ENCODE data around the gene TMEM61.

Gene TMEM61

GRCh38 chr1:54975356-54976108 lies 4.9 kb upstream of the TMEM61 start:
- TF ChIP-seq, protein P1, sequence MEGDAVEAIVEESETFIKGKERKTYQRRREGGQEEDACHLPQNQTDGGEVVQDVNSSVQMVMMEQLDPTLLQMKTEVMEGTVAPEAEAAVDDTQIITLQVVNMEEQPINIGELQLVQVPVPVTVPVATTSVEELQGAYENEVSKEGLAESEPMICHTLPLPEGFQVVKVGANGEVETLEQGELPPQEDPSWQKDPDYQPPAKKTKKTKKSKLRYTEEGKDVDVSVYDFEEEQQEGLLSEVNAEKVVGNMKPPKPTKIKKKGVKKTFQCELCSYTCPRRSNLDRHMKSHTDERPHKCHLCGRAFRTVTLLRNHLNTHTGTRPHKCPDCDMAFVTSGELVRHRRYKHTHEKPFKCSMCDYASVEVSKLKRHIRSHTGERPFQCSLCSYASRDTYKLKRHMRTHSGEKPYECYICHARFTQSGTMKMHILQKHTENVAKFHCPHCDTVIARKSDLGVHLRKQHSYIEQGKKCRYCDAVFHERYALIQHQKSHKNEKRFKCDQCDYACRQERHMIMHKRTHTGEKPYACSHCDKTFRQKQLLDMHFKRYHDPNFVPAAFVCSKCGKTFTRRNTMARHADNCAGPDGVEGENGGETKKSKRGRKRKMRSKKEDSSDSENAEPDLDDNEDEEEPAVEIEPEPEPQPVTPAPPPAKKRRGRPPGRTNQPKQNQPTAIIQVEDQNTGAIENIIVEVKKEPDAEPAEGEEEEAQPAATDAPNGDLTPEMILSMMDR (IDR thresholded peaks at IDR 0.05; ENCODE audit: control extremely low read depth, extremely low read depth, low read depth, missing control alignments): no peak
- POLR2A ChIA-PET: no interaction called here
- CTCF ChIA-PET: interaction anchor here (0.6 to 3.5 kb wide), 2 partner anchors 19 to 22 kb away, joined by 3 to 25 read pairs; partner anchors contain the start of gene BSND
- peak; percentile 2 for DNase-seq (ENCODE audit: extremely low spot score)

DNA sequence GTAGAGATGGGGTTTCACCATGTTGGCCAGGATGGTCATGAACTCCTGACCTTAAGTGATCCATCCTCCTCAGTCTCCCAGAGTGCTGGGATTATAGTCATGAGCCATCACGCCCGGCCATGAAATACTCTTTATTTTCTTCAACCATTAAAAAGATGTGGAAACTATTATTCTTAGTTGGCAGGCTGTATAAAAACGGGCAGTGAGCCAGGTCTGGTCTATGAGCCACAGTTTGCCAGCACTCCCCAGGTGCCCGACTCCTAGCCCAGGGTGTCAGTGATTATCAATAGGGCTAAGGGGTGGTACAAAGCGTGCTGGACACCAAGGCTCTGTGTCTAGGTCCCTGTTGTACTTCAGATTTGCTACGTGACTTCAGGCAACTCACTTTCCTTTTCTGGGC lies 3.7 kb upstream of the TMEM61 start:
- DNase-seq (ENCODE audit: extremely low spot score): no peak
- ChIA-PET POLR2A (no interaction called here), CTCF (interaction anchor here (1.5 to 3.5 kb wide), 3 partner anchors 21 to 45 kb away, joined by 4 to 26 read pairs (median 25); partner anchors contain the start of gene BSND)
- TF ChIP-seq, protein P1 (IDR thresholded peaks at IDR 0.05; ENCODE audit: control extremely low read depth, extremely low read depth, low read depth, missing control alignments): no peak

DNA sequence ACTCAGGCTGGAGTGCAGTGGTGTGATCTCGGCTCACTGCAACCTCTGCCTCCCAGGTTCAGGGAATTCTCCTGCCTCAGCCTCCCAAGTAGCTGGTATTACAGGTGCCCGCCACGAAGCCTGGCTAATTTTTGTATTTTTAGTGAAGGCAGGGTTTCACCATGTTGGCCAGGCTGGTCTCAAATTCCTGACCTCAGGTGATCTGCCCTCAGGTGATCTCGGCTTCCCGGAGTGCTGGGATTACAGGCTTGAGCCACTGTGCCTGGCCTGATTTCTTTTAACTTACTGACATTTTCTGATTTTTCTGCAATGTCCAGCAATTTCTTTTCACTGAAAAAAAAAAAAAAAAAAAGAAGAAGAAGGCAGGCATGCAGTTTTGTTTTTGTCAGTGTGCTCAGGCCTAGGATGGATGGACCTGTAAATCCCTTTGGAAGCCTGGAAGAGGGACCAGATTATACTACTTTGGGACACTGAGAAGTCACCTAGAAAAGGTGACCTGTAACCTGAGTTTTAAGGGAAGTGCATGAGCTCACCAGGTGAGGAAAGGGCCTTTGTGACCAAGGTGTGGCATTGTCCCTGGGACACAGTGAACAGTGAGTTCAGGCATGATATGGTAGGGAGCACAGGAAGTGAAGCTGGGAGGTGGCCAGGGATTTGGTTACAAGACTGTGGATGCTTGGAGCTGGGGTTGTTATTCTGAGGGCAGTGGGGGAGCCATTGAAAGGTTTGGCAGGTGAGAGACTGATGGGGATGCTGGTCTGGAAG lies 2.7 kb upstream of the TMEM61 start:
- CTCF ChIA-PET: interaction anchor here (0.7 to 3.5 kb wide), 7 partner anchors 10 to 44 kb away, joined by 3 to 26 read pairs (median 6); partner anchors contain the start of gene BSND
- DNase-seq (ENCODE audit: extremely low spot score): no peak
- POLR2A ChIA-PET: no interaction called here
- TF ChIP-seq, protein P1 (IDR thresholded peaks at IDR 0.05; ENCODE audit: control extremely low read depth, extremely low read depth, low read depth, missing control alignments): no peak

GRCh38 chr1:54978528-54979326 lies 1.7 kb upstream of the TMEM61 start:
- ChIA-PET POLR2A (no interaction called here), CTCF (interaction anchor here (1.2 to 3.5 kb wide), 5 partner anchors 9 to 43 kb away, joined by 6 to 26 read pairs (median 14); partner anchors contain the start of gene BSND)
- peak; percentile 1 for DNase-seq (ENCODE audit: extremely low spot score)
- TF ChIP-seq, protein P1 (IDR thresholded peaks at IDR 0.05; ENCODE audit: control extremely low read depth, extremely low read depth, low read depth, missing control alignments): no peak

DNA sequence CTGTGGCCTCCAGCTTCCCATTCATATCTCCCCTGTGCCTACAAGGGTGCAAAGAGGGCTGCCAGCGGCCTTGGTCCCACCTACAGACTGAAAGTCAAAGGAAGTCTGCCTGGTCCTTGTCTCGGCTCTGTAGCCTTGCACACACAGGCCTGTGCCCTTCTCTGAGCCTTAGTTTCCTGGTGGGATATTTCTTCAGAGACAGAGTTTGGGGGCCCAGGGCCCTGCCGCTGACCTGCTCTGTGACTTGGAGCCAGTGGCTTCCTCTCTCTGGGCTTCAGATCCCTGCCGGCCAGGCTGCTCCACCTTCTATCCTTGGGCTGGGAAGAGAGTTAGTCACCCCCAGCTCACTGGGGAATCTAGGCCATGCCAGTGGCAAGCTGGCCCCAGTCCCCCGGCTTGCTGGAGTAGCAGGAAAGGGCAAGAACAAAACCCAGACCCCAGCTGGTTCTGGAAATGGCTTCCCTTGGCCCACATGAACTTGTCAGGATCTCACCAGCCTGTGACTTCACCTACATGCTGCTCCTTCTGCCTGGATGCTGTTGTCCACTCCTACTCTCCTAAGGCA lies 1.0 kb upstream of the TMEM61 start:
- POLR2A ChIA-PET: no interaction called here
- TF ChIP-seq, protein P1 (IDR thresholded peaks at IDR 0.05; ENCODE audit: control extremely low read depth, extremely low read depth, low read depth, missing control alignments): no peak
- CTCF ChIA-PET: interaction anchor here (1.6 to 3.1 kb wide), 3 partner anchors 29 to 43 kb away, joined by 6 to 26 read pairs (median 14); no protein-coding TSS in a partner anchor
- no peak for DNase-seq (ENCODE audit: extremely low spot score)
